D721Med (cell line): Measurements from ENCODE around the gene CHCHD3.
"Not testable (repeated sequence)": the region's sequence is repeated elsewhere in the genome, so short reads cannot be mapped to it uniquely, and the experiment has no call there.

Experiments used
- DNase-seq: peaks from one replicate; pipeline ENCODE4 v3.0.0; 2011; ENCODE audit warnings: low spot score; ENCODE audit not compliant: insufficient read length
- FAIRE-seq: peaks from 2 replicates; lab custom pipeline; 2011; peaks lifted over from hg19 to GRCh38; lab: Jason Lieb, UNC
- TF ChIP-seq, protein P1 (sequence below): IDR thresholded peaks from 2 replicates; pipeline ENCODE4 v1.5.1; 2012; ENCODE audit warnings: mild to moderate bottlenecking, control low read depth; ENCODE audit not compliant: insufficient read depth; ENCODE audit errors: missing control alignments

Gene CHCHD3

DNA sequence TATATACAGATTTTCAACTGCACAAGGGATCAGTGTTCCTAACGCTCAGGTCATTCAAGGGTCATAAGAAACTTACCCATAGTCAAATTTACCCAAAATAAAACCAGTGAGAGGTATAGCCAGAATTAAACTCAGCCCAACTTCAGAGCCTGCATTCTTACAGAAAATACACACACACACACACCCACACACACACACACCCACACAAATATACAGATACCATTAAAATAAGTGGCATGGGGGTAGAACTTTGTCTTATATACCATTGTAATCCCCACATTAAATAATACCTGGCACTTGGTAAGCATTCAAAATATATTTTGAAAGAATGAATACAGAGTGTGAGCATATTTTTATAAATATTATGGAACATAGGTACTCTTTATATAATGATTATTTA is 93.8 kb downstream of the CHCHD3 start:
- TF ChIP-seq, protein P1, sequence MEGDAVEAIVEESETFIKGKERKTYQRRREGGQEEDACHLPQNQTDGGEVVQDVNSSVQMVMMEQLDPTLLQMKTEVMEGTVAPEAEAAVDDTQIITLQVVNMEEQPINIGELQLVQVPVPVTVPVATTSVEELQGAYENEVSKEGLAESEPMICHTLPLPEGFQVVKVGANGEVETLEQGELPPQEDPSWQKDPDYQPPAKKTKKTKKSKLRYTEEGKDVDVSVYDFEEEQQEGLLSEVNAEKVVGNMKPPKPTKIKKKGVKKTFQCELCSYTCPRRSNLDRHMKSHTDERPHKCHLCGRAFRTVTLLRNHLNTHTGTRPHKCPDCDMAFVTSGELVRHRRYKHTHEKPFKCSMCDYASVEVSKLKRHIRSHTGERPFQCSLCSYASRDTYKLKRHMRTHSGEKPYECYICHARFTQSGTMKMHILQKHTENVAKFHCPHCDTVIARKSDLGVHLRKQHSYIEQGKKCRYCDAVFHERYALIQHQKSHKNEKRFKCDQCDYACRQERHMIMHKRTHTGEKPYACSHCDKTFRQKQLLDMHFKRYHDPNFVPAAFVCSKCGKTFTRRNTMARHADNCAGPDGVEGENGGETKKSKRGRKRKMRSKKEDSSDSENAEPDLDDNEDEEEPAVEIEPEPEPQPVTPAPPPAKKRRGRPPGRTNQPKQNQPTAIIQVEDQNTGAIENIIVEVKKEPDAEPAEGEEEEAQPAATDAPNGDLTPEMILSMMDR: no peak
- no peak for DNase-seq

DNA sequence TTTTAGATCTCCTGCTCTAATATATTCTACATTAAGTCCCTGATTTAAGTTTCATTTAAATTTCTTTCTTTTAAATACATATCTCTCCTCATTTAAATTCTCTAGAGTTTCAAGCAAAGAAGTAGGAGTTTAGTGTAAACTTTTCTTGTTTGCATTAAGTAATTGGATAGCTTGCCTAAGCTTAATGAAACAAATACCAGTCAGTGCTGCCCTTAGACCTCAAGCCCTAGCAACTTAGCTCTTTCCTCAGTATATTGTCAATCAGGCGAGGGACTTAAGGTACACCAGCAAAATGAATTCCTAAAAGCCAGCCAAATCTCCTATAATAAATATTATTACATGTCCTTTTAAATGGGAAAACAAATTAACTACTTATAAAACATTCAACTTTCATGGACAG is 101.5 kb downstream of the CHCHD3 start:
- TF ChIP-seq, protein P1: no peak
- DNase-seq (no peak), FAIRE-seq (no peak)

More for the DNA sequence above, 93.8 kb downstream of the CHCHD3 start:
- FAIRE-seq: no peak

DNA sequence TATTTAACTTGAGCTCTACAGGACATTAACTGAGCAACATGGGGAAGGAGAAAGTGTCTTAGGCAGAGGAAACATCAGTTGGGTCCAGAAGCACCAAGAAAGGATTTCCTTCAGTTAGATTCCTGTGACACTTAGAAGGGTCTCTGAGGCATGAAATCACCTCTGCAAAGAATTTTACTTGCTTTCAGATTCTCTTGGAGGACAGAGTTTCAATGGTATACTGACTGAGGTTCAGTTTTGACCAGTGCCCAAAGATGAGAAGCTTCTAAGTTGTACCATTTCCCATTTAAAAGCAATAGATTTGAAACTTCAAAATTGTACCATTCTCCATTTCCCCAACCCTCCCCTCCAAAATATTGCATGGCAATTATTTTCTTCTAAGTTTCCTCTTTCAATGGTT is 102.4 kb downstream of the CHCHD3 start:
- FAIRE-seq: no peak
- no peak for DNase-seq
- TF ChIP-seq, protein P1: no peak

DNA sequence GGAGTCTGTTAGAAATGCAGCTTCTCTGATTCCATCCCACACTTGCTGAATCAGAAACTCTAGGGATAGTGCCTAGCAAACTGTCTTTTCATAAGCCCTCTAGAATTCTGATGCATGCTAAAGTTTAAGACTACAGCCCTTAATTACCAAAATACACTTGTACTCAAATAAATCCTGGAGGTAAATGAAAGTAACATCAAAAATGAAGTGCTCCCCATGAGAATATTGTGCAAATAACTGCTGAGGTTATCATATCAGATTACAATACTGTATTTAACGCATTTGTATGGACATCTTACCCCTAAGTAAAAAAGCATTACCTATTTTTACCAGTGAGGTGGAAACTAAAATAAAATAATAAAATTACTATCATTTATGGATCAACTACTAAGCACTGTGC is 104.7 kb downstream of the CHCHD3 start:
- TF ChIP-seq, protein P1: no peak
- no peak for FAIRE-seq
- no peak for DNase-seq

DNA sequence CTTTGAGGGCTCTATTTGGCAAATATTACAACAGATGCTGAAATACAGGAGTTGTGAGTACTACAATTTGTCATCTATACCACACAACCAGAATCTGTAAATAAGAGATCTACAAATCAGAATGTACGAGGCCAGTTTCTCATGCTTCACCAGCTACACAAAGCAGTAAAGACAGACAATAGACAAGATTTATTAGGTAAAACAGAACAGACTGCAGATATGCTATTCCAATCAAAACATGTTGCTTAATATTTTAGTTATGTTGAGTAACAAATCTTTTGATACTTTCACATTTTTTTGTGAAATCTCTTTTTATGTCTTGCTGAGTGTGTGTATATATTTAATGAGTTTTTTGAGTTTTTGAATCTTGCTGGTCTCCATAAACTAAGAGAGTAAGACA is 109.1 kb downstream of the CHCHD3 start:
- no peak for DNase-seq
- FAIRE-seq: no peak
- TF ChIP-seq, protein P1: no peak

DNA sequence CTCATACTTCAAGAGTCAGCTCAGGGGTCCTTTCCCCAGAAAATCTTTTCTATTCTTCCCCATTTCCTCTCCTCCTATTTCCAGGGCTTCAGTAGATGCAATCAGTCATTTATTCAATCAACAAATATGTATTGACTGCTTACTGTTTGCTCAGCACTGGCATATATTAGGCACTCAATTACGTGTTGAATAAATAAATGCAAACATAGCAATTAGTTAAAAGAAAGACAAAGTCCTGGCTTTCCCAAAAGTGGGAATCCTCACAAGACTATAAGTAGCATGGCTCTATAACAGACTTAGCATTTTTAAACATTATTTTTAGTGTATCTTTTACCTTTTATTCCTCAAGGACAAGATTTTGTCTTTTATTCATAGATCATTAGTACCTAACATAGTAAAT is 111.6 kb downstream of the CHCHD3 start:
- FAIRE-seq (no peak), DNase-seq (no peak)
- TF ChIP-seq, protein P1: no peak

DNA sequence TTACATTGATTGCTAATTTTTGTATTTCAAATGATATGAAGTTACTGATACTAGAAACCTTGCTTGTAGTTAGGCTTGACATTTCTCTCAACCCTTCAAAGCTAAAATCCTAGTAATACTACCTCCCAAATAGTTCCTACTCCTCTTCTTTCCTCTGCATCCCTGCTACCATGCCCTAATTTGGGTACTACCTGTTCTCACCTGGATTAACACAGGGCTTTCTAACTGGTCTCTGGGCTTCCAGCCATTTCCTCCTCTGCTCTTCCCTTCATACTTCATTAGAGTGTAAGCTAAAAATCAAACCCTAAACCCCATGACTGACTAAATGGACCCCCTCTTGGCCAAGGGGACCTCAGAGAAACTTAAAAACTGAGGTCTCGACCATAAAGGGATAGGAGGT is 112.4 kb downstream of the CHCHD3 start:
- no peak for FAIRE-seq

DNA sequence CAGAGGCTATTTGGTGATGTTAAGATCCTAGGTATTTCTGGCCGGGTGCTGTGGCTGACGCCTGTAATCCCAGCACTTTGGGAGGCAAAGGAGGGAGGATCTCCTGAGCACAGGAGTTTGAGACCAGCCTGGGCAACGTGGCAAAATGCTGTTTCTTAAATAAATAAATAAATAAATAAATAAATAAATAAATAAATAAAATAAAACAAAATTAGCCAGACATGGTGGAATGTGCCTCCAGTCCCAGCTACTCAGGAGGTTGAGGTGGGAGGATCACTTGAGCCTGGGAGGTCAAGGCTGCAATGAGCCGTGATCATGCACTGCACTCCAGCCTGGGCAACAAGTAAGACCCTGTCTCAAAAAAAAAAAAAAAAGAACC is 114.4 kb downstream of the CHCHD3 start:
- not testable (repeated sequence) for DNase-seq, FAIRE-seq

More for the DNA sequence above, 112.4 kb downstream of the CHCHD3 start:
- no peak for DNase-seq
- TF ChIP-seq, protein P1: no peak
